SK-N-SH (cell line): Measurements from ENCODE around the gene C19orf47.

Source experiments
- CTCF ChIP-seq: fragments of 200-600 bp; sonication (generic); IDR thresholded peaks from 2 replicates; pipeline ENCODE4 v1.6.1; 2017; ENCODE audit warnings: antibody characterized with exemption, mild to moderate bottlenecking, moderate library complexity
- ELF1 ChIP-seq: IDR thresholded peaks from 2 replicates; pipeline ENCODE4 v1.4.0; 2012
- EZH2phosphoT487 ChIP-seq: fragments of 200-600 bp; sonication (generic); IDR thresholded peaks from 2 replicates; pipeline ENCODE4 v1.6.1; 2017; ENCODE audit warnings: low read depth, mixed run types, mild to moderate bottlenecking, antibody characterized with exemption, moderate library complexity, borderline replicate concordance
- JUND ChIP-seq: IDR thresholded peaks from 2 replicates; pipeline ENCODE4 v1.4.0; 2012
- MAX ChIP-seq: IDR thresholded peaks from 2 replicates; pipeline ENCODE4 v1.4.0; 2012; ENCODE audit warnings: low read depth
- MXI1 ChIP-seq: IDR thresholded peaks from 2 replicates; pipeline ENCODE4 v1.6.1; 2012; ENCODE audit warnings: mild to moderate bottlenecking, low read depth, low read length, improper control_type of control experiment
- YY1 ChIP-seq: IDR thresholded peaks from 2 replicates; pipeline ENCODE4 v1.4.0; 2012; ENCODE audit warnings: low read depth, mild to moderate bottlenecking

GRCh38 chr19:40305403-40305802 lies 42.8 kb downstream of the C19orf47 start:
- TF ChIP-seq YY1 = no peak
- peak; percentile 89 for TF ChIP-seq CTCF
- no peak for TF ChIP-seq MXI1
- no peak for TF ChIP-seq MAX
- TF ChIP-seq EZH2phosphoT487 = no peak
- TF ChIP-seq JUND = no peak
- TF ChIP-seq ELF1 = no peak
